ENCODE data around the gene TSC22D1. TPM values are rescaled to one million over a fixed set of nuclear protein-coding genes. Genes with fewer than 3 reads are reported as not detected.

Gene TSC22D1
- total RNA-seq, 1 donor from 2014 or later, result 76.4 TPM

GRCh38 chr13:44423824-44424223 is 152.3 kb downstream of the TSC22D1 start:
- DNase-seq, result no peak

DNA sequence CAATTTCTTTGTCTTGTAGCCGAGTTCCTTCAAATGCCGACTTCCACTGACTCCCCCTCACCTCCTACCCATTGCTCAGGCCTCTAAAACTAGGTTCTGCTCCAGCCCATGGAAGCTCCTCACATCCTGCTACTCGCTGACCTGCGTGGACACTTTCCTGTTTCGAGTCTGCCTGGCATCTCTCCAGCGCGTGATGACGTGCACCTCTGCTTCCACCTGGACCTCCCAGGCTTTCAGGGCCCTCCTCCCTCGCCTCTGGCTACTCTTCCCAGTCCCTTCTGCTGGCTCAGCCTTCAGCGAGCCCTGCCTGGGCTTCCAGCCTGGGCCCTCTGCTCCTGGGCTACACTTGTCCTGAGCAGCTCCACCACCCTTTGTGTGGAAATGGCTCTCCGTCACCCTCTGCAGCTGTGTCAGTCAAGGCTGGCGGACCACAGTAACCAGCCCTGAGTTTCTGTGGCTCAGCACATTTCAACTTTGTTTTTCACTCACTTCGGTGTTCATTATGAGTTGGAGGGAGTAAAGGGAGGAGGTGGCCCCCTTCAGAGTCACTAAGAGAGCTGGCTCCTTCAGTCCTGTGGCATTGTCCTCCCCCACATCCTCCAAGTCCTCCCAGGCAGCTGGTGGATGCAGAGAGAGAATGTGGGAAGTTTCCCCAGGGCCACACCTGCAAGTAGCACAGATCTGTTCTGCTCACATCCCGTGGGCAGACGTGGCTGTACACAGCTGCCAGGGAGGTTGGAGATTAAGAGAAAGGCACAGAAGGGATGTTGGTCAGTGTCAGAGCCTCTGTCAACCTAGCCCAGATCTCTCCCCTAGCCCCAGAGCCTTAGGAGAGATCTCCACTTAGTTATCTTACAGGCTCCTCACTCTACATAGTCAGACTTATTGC is 153.1 kb downstream of the TSC22D1 start:
- DNase-seq, result peak; percentile 83

DNA sequence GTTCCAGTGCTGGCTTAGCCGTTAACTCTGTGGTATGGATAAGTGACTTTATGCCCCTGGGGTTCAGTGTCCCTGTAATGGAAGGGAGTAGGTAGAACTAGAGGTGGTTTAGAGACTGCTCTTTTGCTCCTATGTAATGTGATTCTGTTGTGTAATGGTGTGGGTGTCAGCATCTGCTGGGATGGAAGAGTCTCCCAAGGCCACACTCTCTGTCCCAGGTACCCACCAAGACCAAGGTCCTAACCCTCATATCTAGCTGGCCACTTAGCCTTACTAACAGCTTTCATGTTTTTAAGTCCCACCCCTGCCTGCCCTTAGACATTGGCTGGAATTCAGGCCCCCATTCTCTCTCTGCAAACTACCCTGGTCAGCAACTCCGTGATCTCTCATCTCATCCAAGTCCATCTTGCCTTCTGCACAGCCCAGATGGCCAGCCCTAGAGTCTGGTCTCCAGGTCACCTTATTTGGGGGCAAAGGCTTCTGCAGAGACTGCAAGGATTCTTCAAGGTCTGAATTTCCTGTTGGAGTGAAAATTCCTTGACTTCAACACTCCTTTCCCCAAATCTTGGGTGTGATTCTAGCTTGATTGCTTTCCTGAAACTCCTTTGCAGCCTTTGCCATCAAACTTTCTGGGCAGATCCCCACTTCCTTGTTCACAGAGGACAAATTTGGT is 154.1 kb downstream of the TSC22D1 start:
- DNase-seq, result no peak

DNA sequence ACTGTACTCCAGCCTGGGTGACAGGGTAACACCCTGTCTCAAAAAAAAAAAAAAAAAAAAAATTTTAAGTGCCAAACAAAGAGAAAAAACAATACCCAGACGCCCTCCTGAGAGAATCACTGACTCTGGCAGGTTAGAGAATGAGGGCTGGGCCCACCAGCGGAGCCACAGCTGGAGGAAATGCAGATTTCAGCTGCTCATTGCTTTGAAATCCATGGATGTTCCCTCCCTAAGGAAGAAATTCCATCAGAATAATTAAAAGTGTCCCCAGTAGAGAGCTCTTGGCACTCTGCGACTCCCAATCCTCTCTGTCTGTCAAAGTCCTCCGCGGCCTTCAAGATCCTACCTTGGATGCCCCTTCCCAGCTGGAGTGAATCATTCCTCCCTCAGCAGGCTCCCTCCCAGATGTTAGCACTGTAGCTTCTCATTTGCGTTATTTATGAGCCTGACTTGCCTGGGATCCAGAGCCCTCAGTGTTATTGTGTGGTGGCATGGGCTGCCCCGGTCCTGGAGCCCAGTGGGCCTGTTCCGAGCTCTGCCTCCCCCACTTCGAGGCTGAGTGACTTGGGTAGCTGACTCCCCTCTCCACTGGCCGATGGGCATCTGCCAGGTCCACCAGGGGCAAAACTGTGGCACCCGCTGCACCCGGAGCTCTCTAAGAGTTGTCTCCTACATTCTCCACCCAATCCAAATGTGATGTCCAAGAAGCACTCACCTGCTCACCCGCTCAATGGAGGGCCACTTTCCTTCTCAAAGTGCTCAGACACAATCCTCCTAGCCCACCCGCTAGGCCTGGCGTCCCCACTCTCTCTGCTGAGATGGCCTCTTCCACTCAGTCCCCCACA is 155.5 kb downstream of the TSC22D1 start:
- DNase-seq, result no peak

GRCh38 chr13:44417876-44418275 is 158.3 kb downstream of the TSC22D1 start:
- DNase-seq, result no peak

DNA sequence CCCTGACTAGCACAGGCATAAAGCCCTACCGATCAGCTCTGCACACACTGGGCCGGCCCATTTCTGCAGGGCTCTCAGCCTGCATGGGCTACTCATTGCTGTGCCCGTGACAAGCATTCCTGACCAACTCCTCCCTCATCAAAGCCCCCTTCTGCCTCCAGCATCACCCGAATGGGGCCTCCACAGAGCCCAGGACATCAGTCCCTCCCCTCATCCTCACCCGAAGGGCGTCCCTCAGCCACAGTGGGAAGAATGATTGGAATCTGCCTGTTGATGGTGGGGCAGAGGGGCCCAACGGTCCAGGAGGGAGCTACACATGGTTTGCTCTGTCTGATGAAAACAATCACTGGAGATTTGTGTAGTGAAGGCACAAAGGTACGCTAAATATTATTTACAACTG is 158.7 kb downstream of the TSC22D1 start:
- no peak for DNase-seq

GRCh38 chr13:44416744-44417143 is 159.4 kb downstream of the TSC22D1 start:
- DNase-seq, result no peak

DNA sequence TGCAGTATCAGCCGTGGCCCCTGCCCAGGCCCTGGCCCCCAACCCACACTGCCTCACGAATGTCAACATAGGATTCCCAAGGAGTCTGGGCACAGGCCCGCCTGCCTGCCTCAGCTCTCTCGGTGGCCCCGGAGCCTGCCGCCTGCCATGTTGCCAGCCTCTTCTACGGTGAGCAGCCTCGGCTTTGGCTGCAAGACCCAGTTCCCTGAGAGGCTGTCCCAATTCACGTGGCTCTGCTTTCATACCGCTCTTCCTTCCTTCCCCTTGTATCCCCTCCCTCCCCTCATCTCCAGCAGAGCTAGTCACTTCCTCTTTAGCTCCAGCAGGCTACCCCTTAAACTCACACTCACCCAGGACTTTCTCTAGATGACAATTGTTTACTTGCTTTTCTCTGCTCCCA is 159.8 kb downstream of the TSC22D1 start:
- DNase-seq, result no peak

GRCh38 chr13:44415815-44416214 is 160.3 kb downstream of the TSC22D1 start:
- no peak for DNase-seq

DNA sequence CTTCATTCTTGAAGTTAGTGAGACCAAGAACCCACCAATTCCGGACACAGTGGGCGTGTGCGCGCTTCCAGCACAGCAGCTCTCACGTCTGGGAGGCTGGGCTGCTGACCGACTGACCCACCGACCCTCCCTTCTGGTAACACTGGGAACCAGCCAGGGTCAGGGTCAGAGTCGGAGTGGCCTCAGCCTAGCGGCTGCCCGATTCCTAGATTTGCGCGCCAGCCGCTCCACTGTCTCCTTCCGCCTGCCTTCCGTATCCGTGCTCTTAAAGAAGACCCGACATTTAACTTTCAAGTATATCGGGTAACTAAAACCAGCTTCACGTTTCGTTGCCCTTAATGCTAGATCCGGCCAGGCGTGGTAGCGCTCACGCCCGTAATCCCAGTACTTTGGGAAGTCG is 161.4 kb downstream of the TSC22D1 start:
- DNase-seq, result no peak

DNA sequence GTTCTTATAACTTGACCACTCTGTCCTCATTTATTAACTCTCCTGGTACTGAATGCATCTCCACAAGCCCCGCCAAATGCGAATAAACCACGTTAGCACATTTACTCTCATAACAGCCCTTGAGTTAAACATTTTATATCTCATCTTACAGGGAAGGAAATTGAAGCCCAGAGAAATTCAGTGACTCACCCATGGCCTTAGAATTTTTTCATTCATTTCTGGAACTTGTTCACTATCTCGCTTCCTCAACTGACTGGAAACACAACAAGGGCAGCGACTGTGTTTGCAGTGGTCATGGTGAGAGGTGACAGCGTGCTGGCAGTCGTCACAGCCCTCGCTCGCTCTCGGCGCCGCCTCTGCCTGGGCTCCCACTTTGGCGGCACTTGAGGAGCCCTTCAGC is 163.0 kb downstream of the TSC22D1 start:
- peak; percentile 47 for DNase-seq

GRCh38 chr13:44412346-44412935 is 163.7 kb downstream of the TSC22D1 start:
- no peak for DNase-seq

DNA sequence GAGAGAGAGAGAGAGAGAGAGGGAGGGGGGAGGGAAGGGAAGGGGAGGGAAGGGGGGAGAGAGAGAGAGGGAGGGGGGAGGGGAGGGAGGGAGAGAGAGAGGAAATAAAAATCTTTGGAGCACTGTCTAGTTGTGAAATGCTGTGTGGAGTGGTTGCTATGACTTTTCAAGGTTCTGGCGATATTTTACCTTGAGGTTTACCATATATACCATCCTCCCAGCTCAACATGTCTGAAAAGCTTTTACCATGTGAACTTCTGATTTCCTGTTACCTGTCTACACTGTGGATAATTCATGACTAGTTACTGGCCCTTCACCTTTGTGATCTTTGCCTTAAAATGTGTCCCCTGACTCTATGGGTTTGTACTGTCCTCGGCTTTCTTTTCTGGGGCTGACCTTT is 164.3 kb downstream of the TSC22D1 start:
- no peak for DNase-seq

DNA sequence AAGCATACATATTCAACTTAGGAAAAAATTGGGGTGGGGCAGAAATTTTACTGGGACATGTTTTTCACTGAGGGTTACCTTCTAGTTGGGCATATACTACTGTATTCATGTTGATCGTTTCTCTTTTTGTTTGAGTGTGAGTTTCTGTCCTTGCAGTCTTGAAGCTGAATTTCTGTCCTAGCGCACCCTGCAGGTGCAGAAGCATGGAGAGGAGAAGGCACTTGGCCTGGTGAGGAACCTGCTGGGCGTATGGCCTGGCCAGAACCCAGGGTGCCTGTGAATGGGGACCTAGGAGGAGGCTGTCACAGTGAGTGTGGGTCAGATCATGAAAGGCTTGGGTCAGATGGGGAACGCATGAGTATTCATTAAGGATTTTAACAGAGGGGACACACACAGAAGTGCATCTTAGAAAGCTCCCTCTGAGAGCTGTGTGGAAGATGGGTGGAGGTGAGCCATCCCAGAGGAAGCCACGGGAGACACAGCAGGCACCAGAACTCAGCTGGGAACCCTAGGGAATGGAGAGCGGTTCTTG is 165.7 kb downstream of the TSC22D1 start:
- no peak for DNase-seq

GRCh38 chr13:44409595-44409994 is 166.5 kb downstream of the TSC22D1 start:
- DNase-seq, result no peak

DNA sequence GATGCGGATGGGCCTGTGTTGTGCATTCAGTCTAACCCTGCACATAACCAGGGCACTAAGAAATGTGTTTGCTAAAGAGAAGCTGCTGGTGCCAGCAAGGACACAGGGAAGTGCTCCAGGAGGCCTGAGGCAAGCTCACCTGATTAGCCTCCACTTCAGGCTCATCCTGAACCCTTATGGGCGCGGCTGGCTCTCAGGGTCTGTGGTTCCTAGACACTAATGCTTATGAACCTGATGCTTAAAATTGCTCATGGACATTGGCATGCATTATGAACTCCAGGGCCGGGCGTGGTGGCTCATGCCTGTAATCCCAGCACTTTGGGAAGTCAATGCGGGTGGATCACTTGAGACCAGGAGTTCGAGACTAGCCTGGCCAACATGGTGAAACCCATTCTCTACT is 168.2 kb downstream of the TSC22D1 start:
- no peak for DNase-seq

- no peak for DNase-seq
These were observed 168.8 kb downstream of the TSC22D1 start for GRCh38 chr13:44407379-44407778.

DNA sequence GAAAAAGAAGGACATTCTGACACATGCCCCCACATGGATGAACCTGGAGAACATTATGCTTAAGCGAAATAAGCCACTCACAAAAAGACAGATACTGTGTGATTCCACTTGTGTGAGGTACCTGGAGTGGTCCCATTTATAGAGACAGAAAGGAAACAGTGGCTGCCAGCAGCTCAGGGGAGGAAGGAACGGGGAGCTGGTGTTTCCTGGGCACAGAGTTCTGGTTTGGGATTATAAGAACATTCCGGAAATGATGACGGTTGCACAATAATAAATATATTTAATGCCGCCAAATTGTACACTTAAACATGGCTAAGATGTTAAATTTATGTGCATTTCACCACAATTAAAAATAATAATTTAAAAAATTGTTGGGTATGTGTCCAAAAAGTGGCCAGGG is 169.5 kb downstream of the TSC22D1 start:
- DNase-seq, result peak; percentile 84

DNA sequence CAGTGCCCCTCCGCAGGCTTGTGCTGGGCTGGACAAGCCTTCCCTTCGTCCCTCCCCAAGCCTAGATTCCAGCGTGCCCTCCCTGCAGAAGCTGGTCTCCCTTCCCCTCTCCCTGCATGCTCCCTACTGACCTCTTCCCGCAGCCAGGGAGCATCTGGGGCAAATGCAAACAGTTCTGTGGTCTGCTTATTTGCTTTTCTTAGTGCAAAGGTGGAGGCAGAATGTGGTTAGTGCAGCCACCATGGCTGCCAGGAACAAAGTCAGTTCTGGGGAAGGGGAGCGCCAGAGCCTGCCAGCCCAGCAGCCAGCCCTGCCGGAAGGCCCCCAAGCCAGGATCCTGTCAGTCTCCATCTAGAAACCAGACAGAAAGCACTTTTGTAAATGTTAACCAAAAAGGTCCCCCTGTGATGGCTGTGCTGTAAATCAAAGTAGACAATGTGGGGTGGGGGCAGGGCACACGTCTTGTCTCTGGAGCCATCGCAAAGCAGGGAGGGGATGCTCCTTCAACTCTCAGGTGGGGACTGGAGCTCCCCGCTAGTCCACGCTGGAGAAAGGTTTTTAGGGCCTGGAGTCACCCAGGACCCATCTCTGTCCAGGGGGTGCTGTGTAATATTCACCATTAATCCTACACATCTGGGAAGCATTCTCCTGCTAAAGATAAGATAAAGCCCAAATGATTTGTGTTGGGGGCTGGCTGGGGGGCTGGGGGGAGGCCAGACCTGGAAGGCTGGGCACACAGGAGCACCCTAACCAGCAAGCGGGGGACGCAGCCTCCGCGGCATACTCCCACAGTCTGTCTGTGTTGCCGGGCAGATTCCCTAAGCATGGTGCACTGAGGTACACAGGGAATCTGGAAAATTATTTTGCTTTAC is 171.6 kb downstream of the TSC22D1 start:
- no peak for DNase-seq

DNA sequence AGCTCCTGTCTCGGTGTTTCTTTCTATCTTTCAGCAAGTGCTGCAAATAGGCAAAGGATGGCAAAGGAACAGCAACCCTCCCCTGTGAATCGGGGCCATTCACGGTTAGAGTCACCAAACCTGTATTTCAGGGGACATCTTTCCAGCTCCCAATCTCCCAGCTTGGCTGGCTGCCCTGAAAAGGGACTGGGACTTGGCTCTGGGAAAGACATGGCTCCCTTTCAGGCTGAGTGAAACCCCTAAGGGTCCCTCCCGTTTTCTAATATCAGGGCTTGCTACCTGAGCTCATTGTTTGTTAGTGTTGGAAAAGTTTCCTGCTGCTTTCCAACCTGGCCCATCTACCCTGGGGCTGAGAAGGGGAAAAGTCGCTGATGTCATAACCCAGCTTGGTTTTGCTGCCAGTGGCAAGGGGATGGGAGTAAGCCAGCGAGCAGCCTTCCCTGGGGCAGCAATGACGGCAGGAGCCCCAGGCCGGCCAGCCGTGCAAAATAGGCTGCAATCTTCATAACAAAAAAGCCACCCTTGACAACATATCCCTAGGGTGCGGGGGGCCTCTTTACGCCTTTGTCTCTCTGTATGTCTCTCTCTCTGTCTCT is 172.6 kb downstream of the TSC22D1 start:
- no peak for DNase-seq

GRCh38 chr13:44402899-44403445 is 173.2 kb downstream of the TSC22D1 start:
- DNase-seq, result no peak
